Pancreas (tissue), 10 donors: ENCODE measurements around the gene TMEM145. TPM values are rescaled to one million over a fixed set of nuclear protein-coding genes. Genes with fewer than 3 reads are reported as not detected.
A peak's percentile ranks its signal among the peaks of the same experiment; 100 is the strongest.

Source experiments
- ATAC-seq, 4 donors: fragments of 200-7000 bp; cut with Tn5 transposase; one replicate each; pipeline versions ENCODE4 v1.8.0 to v1.9.1; 2020; ENCODE audit warnings: mild to moderate bottlenecking in 4 of 4, moderate library complexity in 4 of 4
- DNase-seq, 6 donors: peaks; one replicate each; pipeline ENCODE4 v3.0.0-alpha.2; 2020
- FAIRE-seq: peaks from 2 replicates; lab custom pipeline; 2012; peaks lifted over from hg19 to GRCh38; lab: Jason Lieb, UNC
- H3K27ac ChIP-seq, 4 donors: fragments of 200-600 bp; sonication (generic); 1 replicate in 3 of 4; 2 replicates in 1 of 4; pipeline versions ENCODE4 v1.5.0 to v1.8.0; 2020
- H3K27me3 ChIP-seq, 4 donors: fragments of 200-600 bp; one replicate each; pipeline ENCODE4 v1.8.0; 2021
- H3K36me3 ChIP-seq, 3 donors: fragments of 200-600 bp; sonication (generic) in 1 of 3; one replicate each; pipeline versions ENCODE4 v1.5.0 to v1.8.0; 2020 to 2021
- H3K4me1 ChIP-seq, 3 donors: fragments of 200-600 bp; one replicate each; pipeline ENCODE4 v1.8.0; 2021
- H3K4me3 ChIP-seq, 4 donors: fragments of 200-600 bp; sonication (generic) in 2 of 4; one replicate each; pipeline versions ENCODE4 v1.5.0 to v1.8.0; 2020 to 2021
- H3K9me3 ChIP-seq, 4 donors: fragments of 200-600 bp; one replicate each; pipeline ENCODE4 v1.8.0; 2021
- CTCF ChIP-seq, 4 donors: fragments of 200-600 bp; sonication (generic) in 3 of 4; IDR thresholded peaks; one replicate each; pipeline versions ENCODE4 v1.5.0 to v1.8.0; 2021; ENCODE audit warnings: antibody characterized with exemption in 4 of 4
- WGBS, 2 donors: extraction: QIAGEN DNeasy Blood & Tissue Kit; methylation state at CpG; one replicate each; pipeline ENCODE4 v1.1.7; 2013; 5-methylcytosine and 5-hydroxymethylcytosine counted together
- intact Hi-C, 3 donors: fragments of 100-400 bp; cut with DNase I; formaldehyde crosslinking; loops; one replicate each; pipeline versions ENCODE4 v1.11.1 to v1.14.2; 2022
- polyA plus RNA-seq, 2 donors: library from polyadenylated mRNA; stranded (reverse); fragments of 200-250 nt; gene quantifications; one replicate each; pipeline ENCODE4 v1.2.3, GENCODE V29; 2013
- total RNA-seq, 6 donors: library from RNA; stranded (reverse); fragmentation: NEBNext Ultra II Directional in 4 of 6; extraction: Animal tissue kit (Norgen Biotek cat#: 25700) in 4 of 6; gene quantifications; one replicate each; pipeline versions ENCODE4 v1.2.1 to v1.2.4, GENCODE V29; 2021 to 2023
- donor health status: healthy with polysubstance abuse.
- donor health status: DM: no; HTN: no; CAD: no; lungs with moderate emphysema.
- donor health status: DM: no; HTN: no; CAD: no.
- donor health status: control.
- donor health status: control.
- donor health status: Bipolar disorder and iron deficiency.
- donor health status: DM: yes; HTN: yes; CAD: no.
- donor health status: DM: no; HTN: no; CAD: no.
- donor health status: DM: no; HTN: no; CAD: no.
- donor health status: DM: yes; HTN: yes; CAD: no.

The TMEM145 gene
- total and polyA plus RNA-seq, 8 donors = 0.46 to 8.2 (median 1.0) TPM

- intact Hi-C loops = no loop called here
- Histone ChIP-seq H3K27me3 (no peaks in the 10 kb centered on the region), H3K4me1 (peaks cover 20 to 53% (median 28%) of the 10 kb centered on the region in 3 donors), H3K9me3 (no peaks in the 10 kb centered on the region), H3K36me3 (no peaks in the 10 kb centered on the region), H3K4me3 (peak overlapping the region; percentile 60 to 92 (median 61)), H3K27ac (peak overlapping the region; percentile 70 to 90 (median 78))
- FAIRE-seq (no peak), DNase-seq (peak; percentile 82 to 95 (median 87)), ATAC-seq (peak; percentile 39 to 62 (median 58))
- TF ChIP-seq CTCF (IDR thresholded peaks at IDR 0.05) = peak; percentile 72 to 93 (median 82)
- 1% methylated on average over 48 to 88 of the region's 89 CpGs for WGBS, 2 donors
These were observed 33.0 kb upstream of the TMEM145 start for GRCh38 chr19:42279902-42280814.

- FAIRE-seq (no peak), DNase-seq (peak in 1 of 6 donors; percentile 44)
- WGBS, 2 donors = 2 to 5% methylated on average over 14 to 20 of the region's 20 CpGs
These were observed 32.3 kb upstream of the TMEM145 start for GRCh38 chr19:42280815-42281145.

GRCh38 chr19:42281146-42281826 is 31.8 kb upstream of the TMEM145 start:
- DNase-seq (peak in 4 of 6 donors; percentile 52 to 86 (median 68)), ATAC-seq (peak in 1 of 4 donors; percentile 1), FAIRE-seq (no peak)
- WGBS, 2 donors = 35 to 41% methylated on average over 19 to 25 of the region's 25 CpGs
- Histone ChIP-seq H3K27me3 (no peaks in the 10 kb centered on the region), H3K4me1 (peaks cover 20 to 54% (median 29%) of the 10 kb centered on the region in 3 donors), H3K9me3 (no peaks in the 10 kb centered on the region), H3K27ac (peak overlapping the region; percentile 70 to 90 (median 78)), H3K36me3 (no peaks in the 10 kb centered on the region), H3K4me3 (peak overlapping the region in 3 of 4 donors; percentile 60 to 62 (median 60))
- intact Hi-C loops = no loop called here
- no peak for TF ChIP-seq CTCF (IDR thresholded peaks at IDR 0.05)

More at GRCh38 chr19:42280815-42281145, 32.3 kb upstream of the TMEM145 start:
- no peaks in the 10 kb centered on the region for H3K27me3 ChIP-seq
- no peaks in the 10 kb centered on the region for H3K9me3 ChIP-seq
- H3K4me3 ChIP-seq = peak overlapping the region; percentile 60 to 92 (median 61)
- TF ChIP-seq CTCF (IDR thresholded peaks at IDR 0.05) = no peak
- H3K27ac ChIP-seq = peak overlapping the region; percentile 70 to 90 (median 78)
- ATAC-seq = peak in 1 of 4 donors; percentile 1
- intact Hi-C loops = no loop called here
- peaks cover 23 to 53% (median 26%) of the 10 kb centered on the region in 3 donors for H3K4me1 ChIP-seq
- no peaks in the 10 kb centered on the region for H3K36me3 ChIP-seq

GRCh38 chr19:42281827-42282762 is 31.0 kb upstream of the TMEM145 start:
- FAIRE-seq (no peak), DNase-seq (peak in 4 of 6 donors; percentile 59 to 69 (median 62)), ATAC-seq (no peak)
- H3K4me3 ChIP-seq = peak overlapping the region in 2 of 4 donors; percentile 60 to 62
- peaks cover 20 to 54% (median 29%) of the 10 kb centered on the region in 3 donors for H3K4me1 ChIP-seq
- peaks cover 0 to 1% (median under 1%) of the 10 kb centered on the region in 3 donors for H3K36me3 ChIP-seq
- WGBS, 2 donors = 38 to 39% methylated on average over 7 of the region's 7 CpGs
- no peak for TF ChIP-seq CTCF (IDR thresholded peaks at IDR 0.05)
- intact Hi-C loops = no loop called here
- no peaks in the 10 kb centered on the region for H3K9me3 ChIP-seq
- peak overlapping the region; percentile 70 to 90 (median 78) for H3K27ac ChIP-seq
- H3K27me3 ChIP-seq = no peaks in the 10 kb centered on the region
